Measurements from ENCODE around the gene SUSD4. TPM values are rescaled to one million over a fixed set of nuclear protein-coding genes. Genes with fewer than 3 reads are reported as not detected.

Gene SUSD4
- total and polyA plus RNA-seq, 10 of the 15 experiments (the other 5 are each of a cell fraction or from before 2014, with no cell fraction given): 0.13 to 1.1 (median 0.26) TPM; not detected in 3

DNA sequence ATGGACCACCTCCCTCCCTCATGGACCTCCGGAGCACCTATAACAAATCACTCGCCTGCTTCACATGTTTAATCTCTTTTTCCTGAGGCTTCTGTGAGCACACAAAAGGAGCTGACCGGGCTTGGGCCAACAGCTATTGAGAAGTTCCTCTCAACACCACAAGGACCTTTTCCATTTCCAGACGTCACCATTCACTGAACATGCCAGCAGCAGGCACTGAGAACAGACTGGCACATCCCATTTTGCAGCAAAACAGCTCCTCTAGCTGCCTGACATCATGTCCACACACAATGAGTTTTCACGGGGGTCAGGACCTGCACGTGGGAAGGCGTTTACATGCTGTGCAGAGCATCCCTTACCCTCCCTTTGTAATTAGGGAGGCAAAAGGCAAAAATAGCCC is 11.0 kb downstream of the SUSD4 start:
- RAD21 ChIA-PET (ENCODE audit: unreplicated experiment): no interaction called here
- TF ChIP-seq NFYA (IDR thresholded peaks at IDR 0.05; ENCODE audit: borderline replicate concordance, low read depth, low read length): no peak
- no peak for TF ChIP-seq ZNF622 (IDR thresholded peaks at IDR 0.05)
- TF ChIP-seq MYC (IDR thresholded peaks at IDR 0.05; ENCODE audit: insufficient read depth, insufficient read length, insufficient replicate concordance, low read length, severe bottlenecking): no peak
- no peak for TF ChIP-seq RCOR1 (conservative IDR thresholded peaks at IDR 0.05; ENCODE audit: low read depth, low read length)
- TF ChIP-seq BRCA1 (IDR thresholded peaks at IDR 0.05; ENCODE audit: low read depth, low read length): no peak
- TF ChIP-seq CHD1 (IDR thresholded peaks at IDR 0.05; ENCODE audit: low read depth, low read length): no peak
- TF ChIP-seq, protein P1, sequence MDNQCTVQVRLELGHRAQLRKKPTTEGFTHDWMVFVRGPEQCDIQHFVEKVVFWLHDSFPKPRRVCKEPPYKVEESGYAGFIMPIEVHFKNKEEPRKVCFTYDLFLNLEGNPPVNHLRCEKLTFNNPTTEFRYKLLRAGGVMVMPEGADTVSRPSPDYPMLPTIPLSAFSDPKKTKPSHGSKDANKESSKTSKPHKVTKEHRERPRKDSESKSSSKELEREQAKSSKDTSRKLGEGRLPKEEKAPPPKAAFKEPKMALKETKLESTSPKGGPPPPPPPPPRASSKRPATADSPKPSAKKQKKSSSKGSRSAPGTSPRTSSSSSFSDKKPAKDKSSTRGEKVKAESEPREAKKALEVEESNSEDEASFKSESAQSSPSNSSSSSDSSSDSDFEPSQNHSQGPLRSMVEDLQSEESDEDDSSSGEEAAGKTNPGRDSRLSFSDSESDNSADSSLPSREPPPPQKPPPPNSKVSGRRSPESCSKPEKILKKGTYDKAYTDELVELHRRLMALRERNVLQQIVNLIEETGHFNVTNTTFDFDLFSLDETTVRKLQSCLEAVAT (IDR thresholded peaks at IDR 0.05): no peak
- no peak for TF ChIP-seq SUPT20H (IDR thresholded peaks at IDR 0.05; ENCODE audit: borderline replicate concordance, control insufficient read depth, low read depth, low read length)
- no peak for TF ChIP-seq LARP7 (IDR thresholded peaks at IDR 0.05)
- TF ChIP-seq JUNB (IDR thresholded peaks at IDR 0.05): no peak
- no peaks in the 10 kb centered on the region for H3K4me1 ChIP-seq (ENCODE audit: control insufficient read depth, insufficient read depth, low read length)
- intact Hi-C loops (cut with micrococcal nuclease; ENCODE audit: unreplicated experiment): loop anchor here (10.0 kb wide), 1 partner anchor 218 kb away; no protein-coding TSS in a partner anchor
- in situ Hi-C loops (cut with MboI): no loop called here
- DNase-seq (ENCODE audit: low read depth, low spot score) (no peak), ATAC-seq (no peak), FAIRE-seq (no peak)
- H3K9me3 ChIP-seq (replicated peaks; ENCODE audit: control insufficient read depth, insufficient read depth, low read length): no peaks in the 10 kb centered on the region
- no peaks in the 10 kb centered on the region for H3K79me2 ChIP-seq (ENCODE audit: control insufficient read depth, insufficient read depth, low read length)
- H3K9ac ChIP-seq (ENCODE audit: control insufficient read depth, insufficient read depth, low read length): no peak overlapping the region
- CTCF ChIA-PET: interaction anchor here (1.0 kb wide), 1 partner anchor 12 kb away, joined by 3 read pairs; no protein-coding TSS in a partner anchor
- WGBS (ENCODE audit: insufficient coverage, insufficient replicate concordance, low lambda C conversion rate, missing lambda C conversion rate): 33% methylated on average over 7 of the region's 7 CpGs
- H2AFZ ChIP-seq (ENCODE audit: control insufficient read depth, low read depth, low read length): no peak overlapping the region
- peaks cover 0 to 3% of the 10 kb centered on the region in 2 experiments; a peak in 1 of 4 replicates for H3K27me3 ChIP-seq (replicated peaks in 1 of 2; ENCODE audit: control insufficient read depth in 2 of 2, insufficient read depth in 2 of 2, low read length in 1 of 2)
- H3K27ac ChIP-seq (ENCODE audit: control insufficient read depth, insufficient read depth): no peak overlapping the region
- H3K4me3 ChIP-seq: no peak overlapping the region
- H3K4me2 ChIP-seq (ENCODE audit: control insufficient read depth, insufficient read depth): no peak overlapping the region
- POLR2A ChIA-PET: no interaction called here
- H4K20me1 ChIP-seq (ENCODE audit: control insufficient read depth, insufficient read depth): no peaks in the 10 kb centered on the region
- BruUV-seq (replicated peaks): no TSS peak
- H3K36me3 ChIP-seq (ENCODE audit: control insufficient read depth in 2 of 2, insufficient read depth in 2 of 2, low read length in 1 of 2): no peaks in the 10 kb centered on the region
- SMC1A ChIA-PET (ENCODE audit: uncharacterized antibody, unreplicated experiment): no interaction called here

All from GM12878 (cell line).